Loucy (cell line): Measurements from ENCODE around the gene DNAJC28.

ENCODE experiments used
- EZH2phosphoT487 ChIP-seq: fragments of 200-600 bp; IDR thresholded peaks from 2 replicates; pipeline ENCODE4 v1.6.1; 2018; ENCODE audit warnings: antibody characterized with exemption, mild to moderate bottlenecking, moderate library complexity, borderline replicate concordance
- TF ChIP-seq, protein P1 (sequence below): fragments of 200-600 bp; sonication (generic); conservative IDR thresholded peaks from 2 replicates; pipeline ENCODE4 v1.5.1; 2014; ENCODE audit warnings: mild to moderate bottlenecking, antibody characterized with exemption, low read length

DNA sequence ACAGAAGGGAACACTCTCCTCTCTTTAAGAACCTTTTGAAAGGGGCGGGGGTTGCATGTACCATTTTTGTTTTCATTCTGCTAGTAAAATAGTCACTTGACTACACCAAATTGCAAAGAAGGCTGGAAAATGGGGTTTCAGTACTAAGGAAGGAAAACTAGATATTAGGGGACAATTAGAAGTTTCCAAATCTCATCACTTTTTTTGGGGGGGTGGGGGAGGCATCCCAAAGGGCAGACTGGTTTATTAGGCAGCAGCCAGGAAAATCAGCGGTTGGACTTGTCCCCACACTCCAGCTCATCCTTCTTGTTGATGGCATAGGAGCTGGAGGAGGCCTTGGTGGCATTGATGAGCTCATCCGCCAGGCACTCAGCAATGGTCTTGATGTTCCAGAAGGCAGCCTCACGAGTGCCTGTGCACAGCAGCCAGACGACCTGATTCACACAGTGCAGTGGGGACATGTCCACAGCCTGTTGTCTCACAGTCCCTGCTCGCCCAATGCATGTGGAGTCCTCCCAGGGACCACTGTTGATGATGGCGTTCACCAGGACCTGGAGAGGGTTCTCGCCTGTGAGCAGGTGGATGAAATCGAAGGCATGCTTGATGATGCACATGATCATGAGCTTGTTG lies 10.1 kb downstream of the DNAJC28 start:
- TF ChIP-seq EZH2phosphoT487, result no peak
- TF ChIP-seq, protein P1, sequence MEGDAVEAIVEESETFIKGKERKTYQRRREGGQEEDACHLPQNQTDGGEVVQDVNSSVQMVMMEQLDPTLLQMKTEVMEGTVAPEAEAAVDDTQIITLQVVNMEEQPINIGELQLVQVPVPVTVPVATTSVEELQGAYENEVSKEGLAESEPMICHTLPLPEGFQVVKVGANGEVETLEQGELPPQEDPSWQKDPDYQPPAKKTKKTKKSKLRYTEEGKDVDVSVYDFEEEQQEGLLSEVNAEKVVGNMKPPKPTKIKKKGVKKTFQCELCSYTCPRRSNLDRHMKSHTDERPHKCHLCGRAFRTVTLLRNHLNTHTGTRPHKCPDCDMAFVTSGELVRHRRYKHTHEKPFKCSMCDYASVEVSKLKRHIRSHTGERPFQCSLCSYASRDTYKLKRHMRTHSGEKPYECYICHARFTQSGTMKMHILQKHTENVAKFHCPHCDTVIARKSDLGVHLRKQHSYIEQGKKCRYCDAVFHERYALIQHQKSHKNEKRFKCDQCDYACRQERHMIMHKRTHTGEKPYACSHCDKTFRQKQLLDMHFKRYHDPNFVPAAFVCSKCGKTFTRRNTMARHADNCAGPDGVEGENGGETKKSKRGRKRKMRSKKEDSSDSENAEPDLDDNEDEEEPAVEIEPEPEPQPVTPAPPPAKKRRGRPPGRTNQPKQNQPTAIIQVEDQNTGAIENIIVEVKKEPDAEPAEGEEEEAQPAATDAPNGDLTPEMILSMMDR, result no peak
